ENCODE data around the gene TBCE. TPM values are rescaled to one million over a fixed set of nuclear protein-coding genes. Genes with fewer than 3 reads are reported as not detected.

Gene TBCE
- 1 to 10 TPM; 7.0 to 8.4 TPM for total RNA-seq
- polyA plus RNA-seq (2013, experiment 1 of 2), result 16.8 TPM
- polyA plus RNA-seq (2013, experiment 2 of 2), result 20.7 TPM
- 0.75 to 12.7 (median 3.8) reads per million in 172 experiments for total RNA-seq

GRCh38 chr1:235367000-235367908 is at the start of gene TBCE:
Gene TBCE (plus strand): TSS chr1:235367427. CDS start chr1:235380050, 12,623 bp downstream.
- H3K9me3 ChIP-seq (ENCODE audit: control insufficient read depth in 1 of 2, insufficient read depth in 1 of 2, low read length in 2 of 2), result no peaks in the 10 kb centered on the region
- Mint-ChIP-seq H3K9me3 (no peaks in the 10 kb centered on the region), H3K36me3 (ENCODE audit: low read depth) (peaks cover 7% of the 10 kb centered on the region), H3K4me1 (ENCODE audit: low read depth) (peaks cover 37% of the 10 kb centered on the region), H3K27ac (peak within 1 kb of the TSS; percentile 89), H3K27me3 (no peaks in the 10 kb centered on the region), H3K4me3 (peak within 1 kb of the TSS; percentile 99)
- POLR2A ChIA-PET, result interaction anchor here (0.6 to 2.0 kb wide), 9 partner anchors 8 to 207 kb away, joined by 3 to 6 read pairs (median 4); partner anchors contain the start of genes ARID4B and GGPS1
- ATAC-seq (ENCODE audit: poor library complexity) (peak; percentile 96), DNase-seq (peak; percentile 55 to 91 (median 76))
- H3K27me3 ChIP-seq (ENCODE audit: control insufficient read depth in 1 of 2, insufficient read depth in 2 of 2, low read length in 2 of 2), result no peaks in the 10 kb centered on the region
- H3K27ac ChIP-seq (ENCODE audit: low read depth in 1 of 2, low read length in 2 of 2), result peak within 1 kb of the TSS; percentile 48 to 70
- CTCF ChIA-PET, result interaction anchor here (1.6 kb wide), 1 partner anchor 114 kb away, joined by 4 read pairs; no protein-coding TSS in a partner anchor
- intact Hi-C loops (cut with DNase I, micrococcal nuclease), result loop anchor here (5.0 kb wide), 3 partner anchors 35 to 45 kb away; partner anchors contain the start of genes ARID4B (in 1 of the 2) and GGPS1 (in 1 of the 2)
- H3K4me1 ChIP-seq (ENCODE audit: insufficient read depth, low read length), result peaks cover 11% of the 10 kb centered on the region
- peak within 1 kb of the TSS; percentile 84 for H3K4me3 ChIP-seq (ENCODE audit: low read length)
- H3K36me3 ChIP-seq (ENCODE audit: insufficient read depth, low read length), result peaks cover 2% of the 10 kb centered on the region
- TF ChIP-seq CTCF (IDR thresholded peaks at IDR 0.05), result no peak

GRCh38 chr1:235319255-235319654 is 48.0 kb upstream of the TBCE start:
- no peaks in the 10 kb centered on the region for H3K27me3 ChIP-seq (ENCODE audit: control insufficient read depth in 1 of 2, insufficient read depth in 2 of 2, low read length in 2 of 2)
- Mint-ChIP-seq H3K4me1 (ENCODE audit: low read depth) (peaks cover 73% of the 10 kb centered on the region), H3K4me3 (no peak overlapping the region), H3K27ac (peak overlapping the region; percentile 33), H3K9me3 (no peaks in the 10 kb centered on the region), H3K27me3 (no peaks in the 10 kb centered on the region), H3K36me3 (ENCODE audit: low read depth) (peaks cover 47% of the 10 kb centered on the region)
- no peak for ATAC-seq (ENCODE audit: poor library complexity)
- intact Hi-C loops (cut with DNase I, micrococcal nuclease), result no loop called here
- DNase-seq, result no peak
- ChIA-PET POLR2A (interaction anchor here (0.9 kb wide), 1 partner anchor 12 kb away, joined by 3 read pairs; no protein-coding TSS in a partner anchor), CTCF (interaction anchor here (1.1 kb wide), 1 partner anchor 9 kb away, joined by 3 read pairs; the partner anchor contains the start of genes ARID4B and GGPS1)
- no peaks in the 10 kb centered on the region for H3K9me3 ChIP-seq (ENCODE audit: control insufficient read depth in 1 of 2, insufficient read depth in 1 of 2, low read length in 2 of 2)
- H3K4me3 ChIP-seq (ENCODE audit: low read length), result no peak overlapping the region
- TF ChIP-seq CTCF (IDR thresholded peaks at IDR 0.05), result no peak
- no peak overlapping the region for H3K27ac ChIP-seq (ENCODE audit: low read depth in 1 of 2, low read length in 2 of 2)
- H3K4me1 ChIP-seq (ENCODE audit: insufficient read depth, low read length), result peaks cover 60% of the 10 kb centered on the region
- H3K36me3 ChIP-seq (ENCODE audit: insufficient read depth, low read length), result peaks cover 27% of the 10 kb centered on the region

- TF ChIP-seq CTCF (IDR thresholded peaks at IDR 0.05), result no peak
- no peaks in the 10 kb centered on the region for H3K9me3 Mint-ChIP-seq
- peaks cover 60% of the 10 kb centered on the region for H3K4me1 ChIP-seq (ENCODE audit: insufficient read depth, low read length)
- ATAC-seq (ENCODE audit: poor library complexity) (no peak), DNase-seq (no peak)
- H3K4me3 Mint-ChIP-seq, result peak overlapping the region; percentile 8
- peak overlapping the region; percentile 2 for H3K27ac Mint-ChIP-seq
- CTCF ChIA-PET, result no interaction called here
- no peak overlapping the region for H3K4me3 ChIP-seq (ENCODE audit: low read length)
- no peaks in the 10 kb centered on the region for H3K27me3 Mint-ChIP-seq
- H3K27me3 ChIP-seq (ENCODE audit: control insufficient read depth in 1 of 2, insufficient read depth in 2 of 2, low read length in 2 of 2), result no peaks in the 10 kb centered on the region
- H3K9me3 ChIP-seq (ENCODE audit: control insufficient read depth in 1 of 2, insufficient read depth in 1 of 2, low read length in 2 of 2), result no peaks in the 10 kb centered on the region
- no peak overlapping the region for H3K27ac ChIP-seq (ENCODE audit: low read depth in 1 of 2, low read length in 2 of 2)
- H3K36me3 Mint-ChIP-seq (ENCODE audit: low read depth), result peaks cover 52% of the 10 kb centered on the region
- peaks cover 27% of the 10 kb centered on the region for H3K36me3 ChIP-seq (ENCODE audit: insufficient read depth, low read length)
- intact Hi-C loops (cut with DNase I, micrococcal nuclease), result loop anchor here in 1 of 2 experiments (5.0 to 10.0 kb wide), 5 partner anchors 33 to 946 kb away; partner anchors contain the start of genes COA6 and RBM34
- peaks cover 68% of the 10 kb centered on the region for H3K4me1 Mint-ChIP-seq (ENCODE audit: low read depth)
- POLR2A ChIA-PET, result no interaction called here
Measured at GRCh38 chr1:235320521-235321179, 46.6 kb upstream of the TBCE start.
